SK-N-SH (cell line): ENCODE results near the gene FNDC1. TPM values are rescaled to one million over a fixed set of nuclear protein-coding genes. Genes with fewer than 3 reads are reported as not detected.

Experiments used
- CTCF ChIA-PET: fragments of 300-600, 350-600 bp; formaldehyde crosslinking; extraction: SDS; loops from one replicate; lab custom pipeline; 2021; lab: Yijun Ruan, JAX
- POLR2A ChIA-PET: fragments of 350-600 bp; sonication (Branson Sonifier 250); formaldehyde crosslinking; extraction: SDS; loops from one replicate; lab custom pipeline; 2020; ENCODE audit warnings: antibody characterized with exemption, inconsistent platforms; lab: Yijun Ruan, JAX
- DNase-seq: peaks from one replicate; pipeline ENCODE4 v3.0.0; 2012
- H2AFZ ChIP-seq: fragments of 200-600 bp; sonication (generic); 2 replicates; pipeline ENCODE4 v1.8.1; 2016; ENCODE audit warnings: antibody characterized with exemption, mild to moderate bottlenecking, low read depth
- H3F3A ChIP-seq: fragments of 200-600 bp; sonication (generic); replicated peaks from 2 replicates; pipeline ENCODE3; 2016; ENCODE audit warnings: antibody characterized with exemption, mild to moderate bottlenecking; ENCODE audit not compliant: insufficient read depth
- H3K27ac ChIP-seq, 2 experiments: fragments of 200-500 bp in 1 of 2; fragments of 200-600 bp in 1 of 2; sonication (Bioruptor generic) in 1 of 2; sonication (generic), shearing (Covaris generic) in 1 of 2; 2 replicates each; pipeline versions ENCODE4 v1.5.1 to v1.6.1; 2014 to 2016; ENCODE audit warnings: low read depth in 2 of 2, inconsistent platforms in 1 of 2, low read length in 1 of 2, mild to moderate bottlenecking in 1 of 2, mixed read lengths in 1 of 2
- H3K27me3 ChIP-seq: fragments of 200-600 bp; sonication (generic), shearing (Covaris generic); 2 replicates; pipeline ENCODE4 v1.6.1; 2016; ENCODE audit warnings: mixed run types; ENCODE audit not compliant: insufficient read depth
- H3K36me3 ChIP-seq, 2 experiments: fragments of 200-500 bp in 1 of 2; fragments of 200-600 bp in 1 of 2; sonication (Bioruptor generic) in 1 of 2; sonication (generic) in 1 of 2; replicated peaks in 1 of 2; 2 replicates each; pipeline versions ENCODE3 to v1.5.1; 2014 to 2016; ENCODE audit warnings: low read length in 1 of 2, mild to moderate bottlenecking in 1 of 2; ENCODE audit not compliant: insufficient read depth in 2 of 2, control insufficient read depth in 1 of 2
- H3K4me1 ChIP-seq, 2 experiments: fragments of 200-500 bp in 1 of 2; fragments of 200-600 bp in 1 of 2; sonication (Bioruptor generic) in 1 of 2; sonication (generic), shearing (Covaris generic) in 1 of 2; 2 replicates each; pipeline versions ENCODE4 v1.5.1 to v1.6.1; 2014 to 2016; ENCODE audit warnings: low read depth in 1 of 2, low read length in 1 of 2, mixed run types in 1 of 2; ENCODE audit not compliant: insufficient read depth in 2 of 2, control insufficient read depth in 1 of 2
- H3K4me2 ChIP-seq: fragments of 200-600 bp; sonication (generic), shearing (Covaris generic); 2 replicates; pipeline ENCODE4 v1.6.1; 2017; ENCODE audit warnings: mixed run types
- H3K4me3 ChIP-seq, 2 experiments: fragments of 200-500 bp in 1 of 2; fragments of 200-600 bp in 1 of 2; sonication (Bioruptor generic) in 1 of 2; sonication (generic), shearing (Covaris generic) in 1 of 2; 2 replicates each; pipeline versions ENCODE4 v1.5.1 to v1.8.1; 2014 to 2016; ENCODE audit warnings: low read depth in 2 of 2, inconsistent platforms in 1 of 2, low read length in 1 of 2, mild to moderate bottlenecking in 1 of 2, mixed read lengths in 1 of 2, moderate library complexity in 1 of 2
- H3K79me2 ChIP-seq: fragments of 200-600 bp; sonication (generic); 2 replicates; pipeline ENCODE4 v1.8.1; 2017; ENCODE audit warnings: mild to moderate bottlenecking; ENCODE audit not compliant: insufficient read depth
- H3K9ac ChIP-seq: fragments of 200-600 bp; sonication (generic); 2 replicates; pipeline ENCODE4 v1.6.1; 2017; ENCODE audit warnings: mixed run types
- H3K9me2 ChIP-seq: fragments of 200-600 bp; sonication (generic); 2 replicates; pipeline ENCODE4 v1.6.1; 2017; ENCODE audit warnings: mixed run types
- H3K9me3 ChIP-seq: fragments of 200-600 bp; sonication (generic); 2 replicates; pipeline ENCODE4 v1.6.1; 2017; ENCODE audit warnings: mixed run types, mild to moderate bottlenecking, moderate library complexity
- H4K20me1 ChIP-seq: fragments of 200-600 bp; sonication (generic); 2 replicates; pipeline ENCODE4 v1.6.1; 2017; ENCODE audit warnings: mild to moderate bottlenecking, mixed run types; ENCODE audit not compliant: insufficient read depth
- CHD2 ChIP-seq: fragments of 150-350 bp; IDR thresholded peaks from 2 replicates; pipeline ENCODE4 v1.6.1; 2018; ENCODE audit warnings: low read length; ENCODE audit not compliant: partially characterized antibody
- EP300 ChIP-seq, 2 experiments: IDR thresholded peaks; 2 replicates each; pipeline versions ENCODE4 v1.4.0 to v1.6.1; 2012; ENCODE audit warnings: borderline replicate concordance in 1 of 2, low read depth in 1 of 2, low read length in 1 of 2
- FOSL2 ChIP-seq: IDR thresholded peaks from 2 replicates; pipeline ENCODE4 v1.4.0; 2012; ENCODE audit warnings: low read depth, mild to moderate bottlenecking, moderate library complexity, borderline replicate concordance
- FOXJ3 ChIP-seq: sonication (generic); formaldehyde crosslinking; IDR thresholded peaks from 2 replicates; pipeline ENCODE4 v1.5.1; 2020; ENCODE audit warnings: mild to moderate bottlenecking, missing genetic modification reagents
- FOXM1 ChIP-seq: IDR thresholded peaks from 2 replicates; pipeline ENCODE4 v1.4.0; 2012; ENCODE audit warnings: low read depth, mild to moderate bottlenecking
- JUND ChIP-seq: IDR thresholded peaks from 2 replicates; pipeline ENCODE4 v1.4.0; 2012
- MXI1 ChIP-seq: IDR thresholded peaks from 2 replicates; pipeline ENCODE4 v1.6.1; 2012; ENCODE audit warnings: mild to moderate bottlenecking, low read depth, low read length, improper control_type of control experiment
- NFIC ChIP-seq: IDR thresholded peaks from 2 replicates; pipeline ENCODE4 v1.4.0; 2012; ENCODE audit warnings: borderline replicate concordance
- RXRA ChIP-seq: IDR thresholded peaks from 2 replicates; pipeline ENCODE4 v1.4.0; 2012; ENCODE audit warnings: low read depth, mild to moderate bottlenecking, borderline replicate concordance
- SIN3A ChIP-seq: IDR thresholded peaks from 2 replicates; pipeline ENCODE4 v1.6.1; 2012; ENCODE audit warnings: low read depth, mild to moderate bottlenecking, low read length, moderate library complexity, borderline replicate concordance
- ZBTB33 ChIP-seq: IDR thresholded peaks from 2 replicates; pipeline ENCODE4 v1.4.0; 2012; ENCODE audit warnings: low read depth, borderline replicate concordance
- WGBS: methylation state at CpG from one replicate; pipeline ENCODE4 v1.1.6; 2017; ENCODE audit warnings: low lambda C conversion rate; 5-methylcytosine and 5-hydroxymethylcytosine counted together
- polyA plus RNA-seq, 3 experiments: library from polyadenylated mRNA; depleted of rRNA; stranded (reverse); fragments of >200 nt; gene quantifications; 2 replicates each; pipeline ENCODE4 v1.2.3, GENCODE V29; 2012
- TF ChIP-seq, protein P1 (sequence below): fragments of 200-600 bp; sonication (generic); IDR thresholded peaks from 2 replicates; pipeline ENCODE4 v1.6.1; 2017; ENCODE audit warnings: antibody characterized with exemption, mild to moderate bottlenecking, moderate library complexity
- TF ChIP-seq, protein P2 (sequence below): fragments of 150-350 bp; IDR thresholded peaks from 2 replicates; pipeline ENCODE4 v1.6.1; 2017; ENCODE audit warnings: antibody characterized with exemption, low read length, low read depth, borderline replicate concordance

Gene FNDC1
- polyA plus RNA-seq, 1 of the 3 experiments (the other 2 are of a cell fraction) = not detected

GRCh38 chr6:159142531-159142930 lies 26.7 kb upstream of the FNDC1 start (continued):
- TF ChIP-seq CHD2 = no peak
- TF ChIP-seq RXRA = no peak
- no peak for TF ChIP-seq SIN3A
- no peak for TF ChIP-seq EP300 (IDR thresholded peaks at IDR 0.05; ENCODE audit: borderline replicate concordance in 1 of 2, low read depth in 1 of 2, low read length in 1 of 2)
- no peak for TF ChIP-seq FOXJ3 (CRISPR knock-in tag)
- no peak for TF ChIP-seq FOXM1
- TF ChIP-seq, all 33 proteins: peak for 0

GRCh38 chr6:159148641-159149040 lies 20.6 kb upstream of the FNDC1 start:
- Histone ChIP-seq H3K4me2 (no peak overlapping the region), H3K79me2 (no peaks in the 10 kb centered on the region), H3K27me3 (peaks cover 24% of the 10 kb centered on the region; the same call in 1 of the 2 replicates), H4K20me1 (no peaks in the 10 kb centered on the region), H3K36me3 (no peaks in the 10 kb centered on the region), H3K27ac (no peak overlapping the region), H3K9ac (no peak overlapping the region), H3K9me3 (no peaks in the 10 kb centered on the region), H3K4me3 (no peak overlapping the region), H3F3A (no peaks in the 10 kb centered on the region), H3K9me2 (no peaks in the 10 kb centered on the region), H3K4me1 (no peaks in the 10 kb centered on the region), H2AFZ (no peak overlapping the region)
- WGBS = 30% methylated on average over 5 of the region's 6 CpGs
- POLR2A ChIA-PET = no interaction called here
- no peak for DNase-seq
- CTCF ChIA-PET = interaction anchor here (1.3 to 7.5 kb wide), 4 partner anchors 11 to 543 kb away, joined by 3 to 72 read pairs (median 18); no protein-coding TSS in a partner anchor
- no peak for TF ChIP-seq JUND
- TF ChIP-seq RXRA = no peak
- TF ChIP-seq MXI1 = no peak
- TF ChIP-seq FOSL2 = no peak
- no peak for TF ChIP-seq CHD2
- TF ChIP-seq, protein P1, sequence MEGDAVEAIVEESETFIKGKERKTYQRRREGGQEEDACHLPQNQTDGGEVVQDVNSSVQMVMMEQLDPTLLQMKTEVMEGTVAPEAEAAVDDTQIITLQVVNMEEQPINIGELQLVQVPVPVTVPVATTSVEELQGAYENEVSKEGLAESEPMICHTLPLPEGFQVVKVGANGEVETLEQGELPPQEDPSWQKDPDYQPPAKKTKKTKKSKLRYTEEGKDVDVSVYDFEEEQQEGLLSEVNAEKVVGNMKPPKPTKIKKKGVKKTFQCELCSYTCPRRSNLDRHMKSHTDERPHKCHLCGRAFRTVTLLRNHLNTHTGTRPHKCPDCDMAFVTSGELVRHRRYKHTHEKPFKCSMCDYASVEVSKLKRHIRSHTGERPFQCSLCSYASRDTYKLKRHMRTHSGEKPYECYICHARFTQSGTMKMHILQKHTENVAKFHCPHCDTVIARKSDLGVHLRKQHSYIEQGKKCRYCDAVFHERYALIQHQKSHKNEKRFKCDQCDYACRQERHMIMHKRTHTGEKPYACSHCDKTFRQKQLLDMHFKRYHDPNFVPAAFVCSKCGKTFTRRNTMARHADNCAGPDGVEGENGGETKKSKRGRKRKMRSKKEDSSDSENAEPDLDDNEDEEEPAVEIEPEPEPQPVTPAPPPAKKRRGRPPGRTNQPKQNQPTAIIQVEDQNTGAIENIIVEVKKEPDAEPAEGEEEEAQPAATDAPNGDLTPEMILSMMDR = no peak
- TF ChIP-seq FOXM1 = no peak
- TF ChIP-seq, protein P2, sequence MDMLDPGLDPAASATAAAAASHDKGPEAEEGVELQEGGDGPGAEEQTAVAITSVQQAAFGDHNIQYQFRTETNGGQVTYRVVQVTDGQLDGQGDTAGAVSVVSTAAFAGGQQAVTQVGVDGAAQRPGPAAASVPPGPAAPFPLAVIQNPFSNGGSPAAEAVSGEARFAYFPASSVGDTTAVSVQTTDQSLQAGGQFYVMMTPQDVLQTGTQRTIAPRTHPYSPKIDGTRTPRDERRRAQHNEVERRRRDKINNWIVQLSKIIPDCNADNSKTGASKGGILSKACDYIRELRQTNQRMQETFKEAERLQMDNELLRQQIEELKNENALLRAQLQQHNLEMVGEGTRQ = no peak
- TF ChIP-seq NFIC = no peak
- TF ChIP-seq ZBTB33 = no peak
